Fibroblast of gingiva (primary cell): ENCODE results near the gene FZR1.
"Not testable (repeated sequence)": the region's sequence is repeated elsewhere in the genome, so short reads cannot be mapped to it uniquely, and the experiment has no call there.

Experiments used
- DNase-seq: peaks from one replicate; pipeline ENCODE4 v3.0.0-alpha.2; 2011; ENCODE audit warnings: low read depth

Gene FZR1

DNA sequence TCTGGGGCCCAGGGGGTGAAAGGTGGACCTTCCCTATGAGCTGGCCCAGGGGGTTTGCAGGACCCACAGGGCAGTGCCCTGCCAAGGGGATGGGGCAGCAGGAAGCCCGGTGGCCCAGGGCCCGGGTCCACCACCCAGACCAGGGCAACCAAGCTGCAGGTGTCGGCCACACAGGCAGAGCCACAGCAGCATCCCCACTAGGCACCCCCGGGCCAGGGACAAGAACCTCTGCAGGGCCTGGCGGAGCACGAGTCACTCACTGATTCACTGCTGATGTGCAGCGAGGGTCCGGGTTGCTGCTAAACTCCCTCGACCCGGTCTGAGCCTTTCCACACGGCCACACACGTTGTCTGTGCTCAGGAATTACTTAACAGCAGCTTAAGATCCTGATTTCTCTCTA lies 8.8 kb downstream of the FZR1 start:
- no peak for DNase-seq

GRCh38 chr19:3515891-3516422 lies 9.8 kb downstream of the FZR1 start:
- peak; percentile 38 for DNase-seq

- no peak for DNase-seq
These were observed 10.6 kb downstream of the FZR1 start for GRCh38 chr19:3516675-3517207.

- no peak for DNase-seq
These were observed 11.5 kb downstream of the FZR1 start for GRCh38 chr19:3517638-3518037.

GRCh38 chr19:3518255-3518654 lies 12.1 kb downstream of the FZR1 start:
- DNase-seq, result no peak

GRCh38 chr19:3518659-3519058 lies 12.5 kb downstream of the FZR1 start:
- no peak for DNase-seq

DNA sequence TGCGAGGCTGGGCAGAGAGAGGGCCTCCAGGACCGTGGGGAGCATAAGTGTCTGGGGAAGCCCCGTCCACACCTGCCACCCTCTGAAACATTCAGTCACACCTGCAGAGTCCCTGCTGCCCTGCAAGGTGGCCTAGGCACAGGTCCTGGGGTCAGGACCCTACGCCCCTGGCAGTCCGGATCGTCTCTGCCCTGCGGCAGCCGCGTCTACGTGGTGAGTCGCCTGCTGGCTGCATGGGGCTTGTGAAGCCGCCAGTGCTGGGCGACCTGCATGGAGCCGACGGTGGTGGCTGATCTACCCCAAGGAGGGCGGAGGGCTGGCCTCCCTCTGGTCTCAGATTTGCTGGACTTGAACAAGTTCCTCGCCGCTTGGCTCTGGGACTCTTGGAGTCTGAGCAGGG lies 13.0 kb downstream of the FZR1 start:
- no peak for DNase-seq

GRCh38 chr19:3520166-3521103 lies 14.3 kb downstream of the FZR1 start:
- no peak for DNase-seq

DNA sequence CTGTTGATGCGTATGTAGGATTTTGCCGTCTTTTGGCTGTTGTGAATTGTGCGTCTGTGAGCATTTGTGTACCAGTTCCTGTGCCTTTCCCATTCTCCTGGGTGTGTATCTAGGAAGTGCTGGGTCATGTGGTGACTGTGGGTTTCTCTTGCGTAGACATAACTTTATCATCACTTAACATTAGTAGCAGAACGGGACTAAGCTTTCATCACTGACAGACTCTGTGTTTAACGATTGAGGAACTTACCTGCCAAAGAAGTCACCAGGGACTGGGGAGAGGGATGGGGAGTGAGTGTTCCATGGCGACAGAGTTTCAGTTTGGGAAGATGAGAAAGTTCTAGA lies 15.0 kb downstream of the FZR1 start:
- no peak for DNase-seq

DNA sequence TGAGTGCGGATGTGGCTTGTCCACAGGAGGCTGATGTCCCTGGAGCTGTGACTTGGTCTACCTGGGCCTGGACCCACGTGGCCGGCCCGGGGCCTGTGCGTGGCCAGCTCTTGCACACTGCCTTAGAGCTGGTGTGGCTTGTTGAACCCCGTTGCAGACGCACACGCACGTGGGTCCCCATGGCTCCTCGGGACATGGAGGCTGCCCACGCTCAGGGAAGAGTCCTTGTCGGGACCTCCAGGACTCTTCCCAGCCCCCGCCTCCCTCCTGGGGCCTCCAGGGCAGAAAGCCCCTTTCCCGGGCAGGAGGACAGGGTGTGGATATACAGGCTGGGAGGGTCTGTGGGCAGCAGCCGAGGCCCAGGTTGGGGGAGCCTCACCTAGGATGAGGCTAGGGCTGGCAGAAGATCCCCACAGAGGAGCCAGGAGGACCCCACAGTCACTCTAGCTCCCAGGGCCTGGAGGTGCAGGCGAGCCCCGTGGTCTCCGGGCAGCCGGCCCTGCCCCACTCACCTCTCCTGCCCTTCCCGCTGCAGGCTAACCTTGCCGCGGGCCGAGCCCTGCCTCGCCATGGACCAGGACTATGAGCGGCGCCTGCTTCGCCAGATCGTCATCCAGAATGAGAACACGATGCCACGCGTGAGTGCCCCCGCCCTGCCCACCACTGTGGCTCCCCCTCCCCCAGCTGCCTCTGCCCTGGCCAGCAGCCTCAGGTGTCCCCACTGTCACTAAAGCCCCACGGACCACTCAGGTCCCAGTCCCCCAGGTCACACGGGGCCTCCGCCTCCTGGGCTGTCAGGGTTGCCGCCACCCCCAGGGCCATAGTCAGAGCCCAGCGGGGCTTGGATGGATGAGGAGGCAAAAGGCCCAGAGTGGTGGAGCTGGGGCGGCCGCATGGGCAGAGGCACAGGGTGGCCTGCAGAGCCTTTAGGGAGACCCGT lies 16.6 kb downstream of the FZR1 start:
- no peak for DNase-seq

- no peak for DNase-seq
These were observed 17.4 kb downstream of the FZR1 start for GRCh38 chr19:3523361-3524077.

DNA sequence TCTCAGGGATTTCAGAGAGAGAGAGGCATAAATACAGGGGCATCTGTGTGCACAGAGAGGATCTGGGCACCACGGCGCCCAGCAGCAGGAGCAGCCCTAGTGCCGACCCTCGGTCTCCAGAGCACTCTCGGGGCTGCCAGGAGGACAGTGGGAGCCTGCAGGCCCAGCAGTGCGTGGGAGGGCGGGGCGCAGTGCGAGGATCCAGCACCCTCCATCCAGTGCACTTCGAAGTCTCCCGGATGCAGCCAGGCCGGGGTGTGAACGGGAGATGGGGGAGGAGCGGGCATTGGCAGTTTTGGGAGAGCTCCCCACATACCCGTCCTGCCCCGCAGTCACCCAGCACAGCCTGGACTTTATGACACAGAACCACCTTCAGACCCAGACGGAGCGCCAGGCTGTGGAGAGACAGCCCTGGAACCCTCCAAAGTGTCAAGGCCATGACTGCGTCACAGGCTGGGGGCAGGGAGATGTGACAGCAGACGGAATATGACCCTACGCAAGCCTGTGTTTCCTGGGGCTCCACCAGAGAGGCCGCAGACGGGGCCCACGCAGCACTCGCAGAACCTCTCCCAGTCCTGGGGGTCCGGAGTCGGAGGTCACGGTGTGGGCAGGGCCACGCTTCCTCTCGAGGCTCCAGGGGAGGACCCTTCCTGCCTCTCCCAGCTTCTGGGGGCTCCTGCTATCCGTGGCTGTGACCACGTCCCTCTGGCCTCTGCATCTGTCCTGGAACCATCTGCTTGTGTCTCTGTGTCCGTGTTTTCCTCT lies 18.1 kb downstream of the FZR1 start:
- DNase-seq, result no peak

DNA sequence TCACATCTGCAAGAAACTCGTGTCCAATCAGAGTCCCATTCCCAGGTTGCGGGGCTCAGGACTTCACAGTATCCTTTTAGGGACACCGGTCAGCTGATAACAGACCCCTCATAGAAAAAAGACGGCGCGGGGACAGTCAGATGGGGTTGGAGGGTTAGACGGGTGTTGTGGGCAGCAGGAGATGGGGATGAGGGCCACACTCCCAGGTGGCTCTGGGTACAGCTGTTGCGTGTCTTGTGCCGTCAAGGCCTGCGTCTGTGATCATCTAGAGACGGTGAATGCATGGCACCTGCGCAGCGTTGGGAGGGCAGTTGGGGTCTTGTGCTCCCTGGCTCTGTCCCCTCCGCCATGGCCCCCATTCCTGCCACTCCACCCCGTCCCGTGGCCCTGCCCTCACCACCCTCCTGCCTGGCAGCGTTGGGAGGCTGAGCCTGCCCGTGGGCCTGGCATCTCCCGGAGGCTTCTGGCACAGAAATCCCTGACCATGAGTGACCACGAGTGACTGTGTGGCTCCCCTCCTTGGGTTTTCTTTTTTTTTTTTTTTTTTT lies 18.9 kb downstream of the FZR1 start:
- no peak for DNase-seq

GRCh38 chr19:3526507-3527237 lies 20.6 kb downstream of the FZR1 start:
- no peak for DNase-seq

- DNase-seq, result no peak
These were observed 21.3 kb downstream of the FZR1 start for GRCh38 chr19:3527238-3527910.

DNA sequence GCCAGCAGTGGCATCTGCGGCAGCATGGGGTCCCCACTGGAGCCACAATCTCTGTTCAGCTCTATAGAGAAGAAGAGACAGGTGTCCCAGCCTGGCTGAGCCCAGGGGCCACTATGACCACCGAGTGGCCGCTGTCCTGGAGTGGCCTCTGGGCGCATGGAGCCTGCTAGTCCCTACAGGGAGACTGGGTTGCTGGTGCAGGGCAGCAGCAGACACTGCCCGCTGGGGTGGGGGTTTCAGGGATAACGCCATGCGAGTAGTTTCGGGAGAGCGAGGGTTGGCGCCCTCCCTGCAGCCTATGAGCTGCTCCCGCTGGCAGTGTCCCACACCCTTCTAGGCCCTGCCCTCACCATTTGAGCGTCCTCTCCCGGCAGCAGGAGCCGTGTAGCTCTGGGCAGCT lies 22.0 kb downstream of the FZR1 start:
- no peak for DNase-seq

GRCh38 chr19:3528539-3529211 lies 22.6 kb downstream of the FZR1 start:
- no peak for DNase-seq

GRCh38 chr19:3529299-3529698 lies 23.2 kb downstream of the FZR1 start:
- not testable (repeated sequence) for DNase-seq

- no peak for DNase-seq
These were observed 24.3 kb downstream of the FZR1 start for GRCh38 chr19:3530389-3530788.
